Left lung (tissue), 10 donors: Measurements from ENCODE around the gene HINT2. TPM values are rescaled to one million over a fixed set of nuclear protein-coding genes. Genes with fewer than 3 reads are reported as not detected.
A peak's percentile ranks its signal among the peaks of the same experiment; 100 is the strongest.

Source experiments
- ATAC-seq: fragments of 200-7000 bp; cut with Tn5 transposase; one replicate; pipeline ENCODE4 v1.9.1; 2020; ENCODE audit warnings: moderate library complexity
- DNase-seq, 4 donors: peaks; one replicate each; pipeline ENCODE4 v3.0.0-alpha.2; 2013 to 2020
- H3K27ac ChIP-seq, 2 donors: fragments of 200-600 bp; sonication (generic) in 1 of 2; one replicate each; pipeline versions ENCODE4 v1.5.0 to v1.8.0; 2020 to 2021
- H3K27me3 ChIP-seq, 2 donors: fragments of 200-600 bp; sonication (generic) in 1 of 2; one replicate each; pipeline versions ENCODE4 v1.5.0 to v1.8.0; 2020 to 2021
- H3K36me3 ChIP-seq, 2 donors: fragments of 200-600 bp; sonication (generic) in 1 of 2; one replicate each; pipeline versions ENCODE4 v1.5.0 to v1.8.0; 2020 to 2021
- H3K4me1 ChIP-seq, 2 donors: fragments of 200-600 bp; one replicate each; pipeline ENCODE4 v1.8.0; 2021
- H3K4me3 ChIP-seq, 2 donors: fragments of 200-600 bp; sonication (generic) in 1 of 2; one replicate each; pipeline versions ENCODE4 v1.5.0 to v1.8.0; 2020 to 2021; ENCODE audit warnings: mild to moderate bottlenecking in 1 of 2
- H3K9me3 ChIP-seq, 2 donors: fragments of 200-600 bp; sonication (generic) in 1 of 2; one replicate each; pipeline versions ENCODE4 v1.5.0 to v1.8.0; 2020 to 2021
- intact Hi-C, 2 donors: fragments of 100-400 bp; cut with DNase I; formaldehyde crosslinking; loops; one replicate each; pipeline versions ENCODE4 v1.11.2 to v1.14.2; 2022
- polyA plus RNA-seq, 6 donors: library from polyadenylated mRNA; unstranded; fragments of 120-200 nt; gene quantifications; one replicate each; pipeline ENCODE4 v1.2.1, GENCODE V29; 2013; ENCODE audit not compliant: insufficient read length in 6 of 6
- total RNA-seq, 2 donors: library from RNA; stranded (reverse); fragmentation: NEBNext Ultra II Directional; extraction: Animal tissue kit (Norgen Biotek cat#: 25700); gene quantifications; one replicate each; pipeline ENCODE4 v1.2.1, GENCODE V29; 2021
- TF ChIP-seq, protein P1 (sequence below), 2 donors: fragments of 200-600 bp; sonication (generic) in 1 of 2; IDR thresholded peaks; one replicate each; pipeline versions ENCODE4 v1.5.0 to v1.8.0; 2021; ENCODE audit warnings: antibody characterized with exemption in 2 of 2
- donor health status: DM: no; HTN: yes; CAD: no.
- donor health status: DM: no; HTN: no; CAD: no.

The HINT2 gene
- total and polyA plus RNA-seq, 8 donors: 26.3 to 45.3 (median 32.9) TPM

DNA sequence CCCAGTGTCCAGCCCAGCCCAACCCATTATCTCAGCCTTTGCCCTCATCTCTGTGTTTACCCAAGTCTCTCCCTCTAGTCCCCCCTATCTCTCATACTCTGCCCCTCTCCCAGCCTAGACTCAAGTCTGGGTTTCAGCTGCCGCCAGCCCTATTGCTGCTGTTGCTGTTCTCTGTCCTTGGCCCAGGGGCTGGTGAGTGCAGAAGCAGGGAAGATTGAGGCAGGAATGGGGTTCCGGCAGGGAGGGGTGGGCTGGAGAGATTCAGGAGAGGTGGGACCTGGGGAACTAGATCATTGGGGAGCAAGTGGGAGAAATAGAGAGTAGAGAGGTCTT lies 14.9 kb upstream of the HINT2 start:
- DNase-seq: no peak
- no peaks in the 10 kb centered on the region for H3K36me3 ChIP-seq
- no peaks in the 10 kb centered on the region for H3K9me3 ChIP-seq
- peak overlapping the region; percentile 57 to 69 for H3K4me3 ChIP-seq
- TF ChIP-seq, protein P1, sequence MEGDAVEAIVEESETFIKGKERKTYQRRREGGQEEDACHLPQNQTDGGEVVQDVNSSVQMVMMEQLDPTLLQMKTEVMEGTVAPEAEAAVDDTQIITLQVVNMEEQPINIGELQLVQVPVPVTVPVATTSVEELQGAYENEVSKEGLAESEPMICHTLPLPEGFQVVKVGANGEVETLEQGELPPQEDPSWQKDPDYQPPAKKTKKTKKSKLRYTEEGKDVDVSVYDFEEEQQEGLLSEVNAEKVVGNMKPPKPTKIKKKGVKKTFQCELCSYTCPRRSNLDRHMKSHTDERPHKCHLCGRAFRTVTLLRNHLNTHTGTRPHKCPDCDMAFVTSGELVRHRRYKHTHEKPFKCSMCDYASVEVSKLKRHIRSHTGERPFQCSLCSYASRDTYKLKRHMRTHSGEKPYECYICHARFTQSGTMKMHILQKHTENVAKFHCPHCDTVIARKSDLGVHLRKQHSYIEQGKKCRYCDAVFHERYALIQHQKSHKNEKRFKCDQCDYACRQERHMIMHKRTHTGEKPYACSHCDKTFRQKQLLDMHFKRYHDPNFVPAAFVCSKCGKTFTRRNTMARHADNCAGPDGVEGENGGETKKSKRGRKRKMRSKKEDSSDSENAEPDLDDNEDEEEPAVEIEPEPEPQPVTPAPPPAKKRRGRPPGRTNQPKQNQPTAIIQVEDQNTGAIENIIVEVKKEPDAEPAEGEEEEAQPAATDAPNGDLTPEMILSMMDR (IDR thresholded peaks at IDR 0.05): no peak
- intact Hi-C loops: loop anchor here in 1 of 2 donors (5.0 kb wide), 1 partner anchor 53 kb away; no protein-coding TSS in a partner anchor
- ATAC-seq: no peak
- no peaks in the 10 kb centered on the region for H3K27me3 ChIP-seq
- H3K4me1 ChIP-seq: peaks cover 6 to 36% of the 10 kb centered on the region in 2 donors
- H3K27ac ChIP-seq: peak overlapping the region; percentile 82 to 90

DNA sequence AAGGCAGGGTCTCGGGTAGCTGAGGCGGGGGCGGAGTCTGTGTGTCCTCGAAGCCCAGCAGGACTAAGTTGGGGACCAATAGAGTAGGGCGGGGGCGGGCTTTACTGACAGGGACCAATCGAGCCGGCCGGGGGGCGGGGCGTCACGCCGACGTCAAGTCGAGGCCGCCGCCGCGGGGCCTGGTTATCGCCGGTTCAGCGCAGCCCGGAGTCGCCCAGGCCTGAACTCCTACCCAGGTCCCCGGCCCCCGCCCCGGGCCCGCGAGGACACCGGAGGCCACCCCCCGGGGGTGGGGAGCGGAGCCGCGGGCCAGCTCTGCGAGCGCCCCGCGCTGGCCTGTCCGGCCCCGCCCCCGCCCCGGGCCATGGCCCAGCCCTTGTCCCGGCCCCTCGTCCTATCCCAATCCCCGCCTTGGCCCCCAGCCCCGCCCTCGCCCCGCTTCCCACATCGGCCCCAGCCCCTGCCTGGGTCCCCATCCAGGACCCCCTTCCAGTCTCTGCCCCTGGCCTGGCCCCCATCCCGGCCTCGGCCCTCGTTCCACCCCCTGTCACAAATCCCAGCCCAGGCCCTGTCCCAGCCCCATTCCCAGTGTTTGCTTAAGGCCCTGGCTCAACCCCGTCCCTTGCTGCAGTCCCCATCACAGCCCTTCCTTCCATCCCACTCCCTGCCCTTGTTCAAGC lies 14.4 kb upstream of the HINT2 start, which contains the start of gene TMEM8B:
TSS of gene TMEM8B (plus strand) at position 145 of the 680 bp plus-strand sequence. CDS start at position 365, 220 bp downstream.
- Histone ChIP-seq H3K27me3 (no peaks in the 10 kb centered on the region), H3K9me3 (no peaks in the 10 kb centered on the region), H3K36me3 (no peaks in the 10 kb centered on the region), H3K4me3 (peak within 1 kb of the TSS; percentile 57 to 69), H3K27ac (peak within 1 kb of the TSS; percentile 82 to 90), H3K4me1 (peaks cover 6 to 31% of the 10 kb centered on the region in 2 donors)
- TF ChIP-seq, protein P1 (IDR thresholded peaks at IDR 0.05): no peak
- DNase-seq (peak; percentile 94 to 97 (median 96)), ATAC-seq (peak; percentile 90)
- intact Hi-C loops: loop anchor here in 1 of 2 donors (5.0 kb wide), 1 partner anchor 53 kb away; no protein-coding TSS in a partner anchor

DNA sequence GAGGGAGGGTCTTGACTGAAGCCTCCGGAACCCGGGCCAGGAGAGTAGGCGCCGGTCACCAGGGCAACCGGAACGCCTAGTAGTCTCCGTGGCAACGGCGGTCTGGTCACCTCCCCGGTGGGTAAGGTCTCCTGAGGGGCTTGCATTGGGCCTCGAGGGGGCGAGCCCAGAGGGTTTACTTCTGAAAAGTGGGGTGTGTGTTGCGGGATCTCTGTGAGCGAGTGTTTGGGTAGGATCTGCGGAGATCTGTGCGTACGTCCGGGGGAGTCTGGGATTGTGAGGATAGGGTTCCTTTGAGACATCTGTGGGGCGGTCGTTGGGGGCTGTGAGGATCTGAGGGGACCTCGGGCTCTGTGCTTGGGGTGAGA lies 13.9 kb upstream of the HINT2 start, which contains the start of gene FAM221B:
TSS of gene FAM221B (minus strand) at position 17 of the 368 bp plus-strand sequence. CDS start 2,571 bp downstream, outside the sequence.
- peak in 3 of 4 donors; percentile 38 to 82 (median 43) for DNase-seq

DNA sequence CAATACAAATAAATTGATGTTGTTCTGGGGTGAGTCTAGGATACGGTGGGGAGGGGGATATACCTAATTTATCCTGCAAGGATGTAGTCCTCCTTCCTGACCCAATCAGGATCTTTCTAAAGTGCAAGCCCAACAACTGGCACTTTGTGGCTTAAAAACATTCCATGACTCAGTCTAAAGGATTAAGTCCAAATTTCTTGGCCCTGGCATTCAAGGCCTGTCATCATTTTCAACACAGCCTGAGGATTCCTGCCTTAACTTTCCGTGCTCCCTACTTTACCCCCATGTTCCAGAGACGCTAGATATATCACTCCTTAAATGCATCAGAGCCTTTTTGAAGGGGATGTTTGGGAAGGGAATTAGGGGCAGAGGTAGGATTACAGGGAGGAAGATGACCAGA lies 12.6 kb upstream of the HINT2 start:
- Histone ChIP-seq H3K36me3 (no peaks in the 10 kb centered on the region), H3K4me1 (peaks cover 6 to 17% of the 10 kb centered on the region in 2 donors), H3K4me3 (no peak overlapping the region), H3K27ac (no peak overlapping the region), H3K9me3 (no peaks in the 10 kb centered on the region), H3K27me3 (no peaks in the 10 kb centered on the region)
- DNase-seq: no peak
- TF ChIP-seq, protein P1 (IDR thresholded peaks at IDR 0.05): no peak
- ATAC-seq: no peak
- intact Hi-C loops: loop anchor here in 1 of 2 donors (5.0 kb wide), 1 partner anchor 55 kb away; no protein-coding TSS in a partner anchor

More for the DNA sequence above, 13.9 kb upstream of the HINT2 start, which contains the start of gene FAM221B:
- H3K27me3 ChIP-seq: no peaks in the 10 kb centered on the region
- TF ChIP-seq, protein P1 (IDR thresholded peaks at IDR 0.05): no peak
- H3K4me3 ChIP-seq: peak within 1 kb of the TSS; percentile 57 to 69
- no peak for ATAC-seq
- no peaks in the 10 kb centered on the region for H3K36me3 ChIP-seq
- H3K9me3 ChIP-seq: no peaks in the 10 kb centered on the region
- intact Hi-C loops: loop anchor here in 1 of 2 donors (5.0 kb wide), 1 partner anchor 54 kb away; no protein-coding TSS in a partner anchor
- peaks cover 6 to 27% of the 10 kb centered on the region in 2 donors for H3K4me1 ChIP-seq
- H3K27ac ChIP-seq: peak within 1 kb of the TSS; percentile 82 to 90

DNA sequence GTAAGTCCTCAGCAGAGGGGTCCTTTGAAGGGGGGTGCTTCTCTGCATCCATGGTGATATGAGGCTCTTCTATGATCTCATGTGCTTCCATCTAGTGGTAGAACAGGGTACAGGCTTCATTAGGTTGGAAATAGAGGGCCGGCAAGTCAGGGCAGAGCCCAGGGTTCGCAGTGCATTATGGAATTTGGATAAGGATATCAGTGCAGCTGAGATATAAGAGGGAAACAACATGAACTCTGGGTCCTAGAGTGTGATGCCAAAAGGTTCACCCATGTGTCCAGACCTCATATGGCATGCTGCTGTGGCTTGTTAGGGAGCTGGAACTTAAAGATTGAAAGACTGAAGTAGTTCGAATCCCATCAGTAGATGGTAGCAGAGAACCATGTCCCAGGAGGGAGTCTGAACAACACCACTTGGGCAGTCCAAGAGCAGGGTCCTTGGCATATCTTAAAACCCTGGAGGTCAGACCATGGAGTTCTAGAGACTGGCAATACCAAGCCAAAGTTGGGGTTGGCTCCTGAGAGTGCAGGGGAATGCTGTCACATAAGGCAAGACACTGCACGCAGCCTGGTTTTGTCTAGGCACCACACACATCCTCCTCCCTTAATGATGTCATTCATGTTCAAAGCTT lies 11.3 kb upstream of the HINT2 start:
- TF ChIP-seq, protein P1 (IDR thresholded peaks at IDR 0.05): peak; percentile 69 to 86
- peak; percentile 69 for ATAC-seq
- peaks cover 6 to 17% of the 10 kb centered on the region in 2 donors for H3K4me1 ChIP-seq
- H3K9me3 ChIP-seq: no peaks in the 10 kb centered on the region
- DNase-seq: peak in 1 of 4 donors; percentile 64
- H3K27ac ChIP-seq: no peak overlapping the region
- intact Hi-C loops: loop anchor here in 1 of 2 donors (5.0 kb wide), 1 partner anchor 56 kb away; no protein-coding TSS in a partner anchor
- no peaks in the 10 kb centered on the region for H3K36me3 ChIP-seq
- H3K27me3 ChIP-seq: no peaks in the 10 kb centered on the region
- H3K4me3 ChIP-seq: no peak overlapping the region
